Parathyroid adenoma (tissue), 2 donors: ENCODE data around the gene VGLL2.

Source experiments
- H2AFZ ChIP-seq: fragments of 300-600 bp; sonication (generic); one replicate; pipeline ENCODE4 v1.7.0; 2017; ENCODE audit warnings: antibody characterized with exemption, mild to moderate bottlenecking
- H3K27ac ChIP-seq: fragments of 300-600 bp; sonication (generic); one replicate; pipeline ENCODE4 v1.7.0; 2017
- H3K27me3 ChIP-seq: fragments of 300-600 bp; sonication (generic); one replicate; pipeline ENCODE4 v1.7.0; 2017; ENCODE audit warnings: low read length; ENCODE audit not compliant: control insufficient read depth, insufficient read depth
- H3K36me3 ChIP-seq: fragments of 300-600 bp; sonication (generic); one replicate; pipeline ENCODE4 v1.7.0; 2017; ENCODE audit warnings: low read length; ENCODE audit not compliant: control insufficient read depth, insufficient read depth
- H3K4me1 ChIP-seq: fragments of 300-600 bp; sonication (generic); one replicate; pipeline ENCODE4 v1.7.0; 2017; ENCODE audit warnings: control low read depth
- H3K4me2 ChIP-seq: fragments of 300-600 bp; sonication (generic); one replicate; pipeline ENCODE4 v1.7.0; 2017; ENCODE audit warnings: low read length
- H3K4me3 ChIP-seq: fragments of 300-600 bp; sonication (generic); one replicate; pipeline ENCODE4 v1.7.0; 2017; ENCODE audit warnings: low read depth, low read length
- H3K79me2 ChIP-seq: fragments of 300-600 bp; sonication (generic); one replicate; pipeline ENCODE4 v1.7.0; 2017; ENCODE audit warnings: control low read depth
- H3K9ac ChIP-seq: fragments of 300-600 bp; sonication (generic); one replicate; pipeline ENCODE4 v1.7.0; 2017; ENCODE audit warnings: mild to moderate bottlenecking
- H3K9me3 ChIP-seq: fragments of 300-600 bp; sonication (generic); one replicate; pipeline ENCODE4 v1.7.0; 2017; ENCODE audit warnings: low read length; ENCODE audit not compliant: control insufficient read depth
- CTCF ChIP-seq: fragments of 300-600 bp; sonication (generic); IDR thresholded peaks from one replicate; pipeline ENCODE4 v1.7.0; 2017; ENCODE audit warnings: antibody characterized with exemption, mild to moderate bottlenecking
- donor health status: primary hyperparathyroidism.

Gene VGLL2

GRCh38 chr6:117265410-117266256 is at the start of gene VGLL2:
Gene VGLL2 (plus strand): TSS chr6:117265558. CDS start chr6:117265764, 206 bp downstream.
- Histone ChIP-seq H3K9ac (no peak within 1 kb of the TSS), H3K9me3 (no peaks in the 10 kb centered on the region), H2AFZ (peak within 1 kb of the TSS; percentile 41), H3K36me3 (no peaks in the 10 kb centered on the region), H3K4me3 (peak within 1 kb of the TSS; percentile 57), H3K27me3 (peaks cover 12% of the 10 kb centered on the region), H3K4me1 (no peaks in the 10 kb centered on the region), H3K79me2 (no peaks in the 10 kb centered on the region), H3K4me2 (peak within 1 kb of the TSS; percentile 79), H3K27ac (no peak within 1 kb of the TSS)
- TF ChIP-seq CTCF = no peak

GRCh38 chr6:117222861-117223260 is 42.5 kb upstream of the VGLL2 start:
- Histone ChIP-seq H3K36me3 (no peaks in the 10 kb centered on the region), H3K27me3 (no peaks in the 10 kb centered on the region), H3K4me1 (no peaks in the 10 kb centered on the region), H3K79me2 (no peaks in the 10 kb centered on the region), H3K4me3 (no peak overlapping the region), H3K4me2 (no peak overlapping the region), H3K9me3 (no peaks in the 10 kb centered on the region), H2AFZ (no peak overlapping the region), H3K27ac (no peak overlapping the region), H3K9ac (no peak overlapping the region)
- no peak for TF ChIP-seq CTCF

GRCh38 chr6:117226778-117227177 is 38.6 kb upstream of the VGLL2 start:
- H3K27ac ChIP-seq = no peak overlapping the region
- H3K9ac ChIP-seq = no peak overlapping the region
- TF ChIP-seq CTCF = no peak
- H3K36me3 ChIP-seq = no peaks in the 10 kb centered on the region
- no peak overlapping the region for H3K4me2 ChIP-seq
- no peaks in the 10 kb centered on the region for H3K9me3 ChIP-seq
- no peaks in the 10 kb centered on the region for H3K79me2 ChIP-seq
- H3K4me3 ChIP-seq = no peak overlapping the region
- no peak overlapping the region for H2AFZ ChIP-seq
- H3K4me1 ChIP-seq = no peaks in the 10 kb centered on the region
- H3K27me3 ChIP-seq = no peaks in the 10 kb centered on the region

GRCh38 chr6:117227245-117227962 is 38.0 kb upstream of the VGLL2 start:
- Histone ChIP-seq H3K27ac (no peak overlapping the region), H3K79me2 (no peaks in the 10 kb centered on the region), H2AFZ (no peak overlapping the region), H3K9ac (no peak overlapping the region), H3K27me3 (no peaks in the 10 kb centered on the region), H3K9me3 (no peaks in the 10 kb centered on the region), H3K4me1 (no peaks in the 10 kb centered on the region), H3K36me3 (no peaks in the 10 kb centered on the region), H3K4me2 (no peak overlapping the region), H3K4me3 (no peak overlapping the region)
- TF ChIP-seq CTCF = no peak
